Activated CD8-positive, alpha-beta memory T cell treated with anti-CD3 and anti-CD28 coated beads, Interleukin-2, amount 50 U/mL, for 1 hour (primary cell): ENCODE results near the gene SIX5.

Experiments
- DNase-seq: peaks from one replicate; pipeline ENCODE4 v3.0.0-alpha.2; 2020; ENCODE audit errors: extremely low read depth

SIX5 gene

DNA sequence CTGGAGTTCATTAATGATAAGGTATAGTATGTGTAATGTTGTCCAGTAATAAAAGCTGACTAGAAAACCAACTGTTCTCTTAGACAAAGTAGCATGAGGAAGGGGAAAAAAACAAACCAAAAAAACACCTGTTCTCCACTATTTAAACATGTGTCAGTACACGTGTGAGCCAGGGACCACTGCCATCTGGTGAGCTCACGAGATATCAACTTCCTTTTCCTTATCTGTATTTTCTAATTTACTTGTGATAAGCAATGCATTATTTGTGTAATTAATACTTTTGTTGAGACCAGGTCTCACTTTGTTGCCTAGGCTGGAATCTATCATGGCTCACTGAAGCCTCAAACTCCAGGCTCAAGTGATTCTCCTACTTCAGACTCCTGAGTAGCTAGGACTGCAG, 4.3 kb upstream of the SIX5 start:
- DNase-seq, result no peak

DNA sequence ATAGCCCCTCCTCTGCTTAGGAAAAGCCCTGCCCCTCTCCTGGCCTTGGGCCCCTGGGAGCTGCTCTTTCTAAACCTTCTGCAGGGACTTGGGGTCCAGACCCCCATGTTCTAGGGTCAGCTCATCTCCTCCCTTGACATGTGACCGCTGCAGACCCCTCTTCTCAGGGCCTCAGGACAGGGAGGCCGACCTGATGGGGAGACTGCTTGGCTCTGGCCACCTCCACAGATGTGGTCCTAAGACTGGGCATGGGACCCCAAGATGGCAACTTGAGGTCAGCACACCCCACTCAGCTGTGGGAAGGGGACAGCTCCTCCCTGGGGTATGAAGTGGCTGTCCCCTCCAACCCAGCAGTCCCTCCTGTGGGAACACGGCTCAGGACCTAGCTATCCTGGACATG, 3.9 kb upstream of the SIX5 start:
- no peak for DNase-seq

DNA sequence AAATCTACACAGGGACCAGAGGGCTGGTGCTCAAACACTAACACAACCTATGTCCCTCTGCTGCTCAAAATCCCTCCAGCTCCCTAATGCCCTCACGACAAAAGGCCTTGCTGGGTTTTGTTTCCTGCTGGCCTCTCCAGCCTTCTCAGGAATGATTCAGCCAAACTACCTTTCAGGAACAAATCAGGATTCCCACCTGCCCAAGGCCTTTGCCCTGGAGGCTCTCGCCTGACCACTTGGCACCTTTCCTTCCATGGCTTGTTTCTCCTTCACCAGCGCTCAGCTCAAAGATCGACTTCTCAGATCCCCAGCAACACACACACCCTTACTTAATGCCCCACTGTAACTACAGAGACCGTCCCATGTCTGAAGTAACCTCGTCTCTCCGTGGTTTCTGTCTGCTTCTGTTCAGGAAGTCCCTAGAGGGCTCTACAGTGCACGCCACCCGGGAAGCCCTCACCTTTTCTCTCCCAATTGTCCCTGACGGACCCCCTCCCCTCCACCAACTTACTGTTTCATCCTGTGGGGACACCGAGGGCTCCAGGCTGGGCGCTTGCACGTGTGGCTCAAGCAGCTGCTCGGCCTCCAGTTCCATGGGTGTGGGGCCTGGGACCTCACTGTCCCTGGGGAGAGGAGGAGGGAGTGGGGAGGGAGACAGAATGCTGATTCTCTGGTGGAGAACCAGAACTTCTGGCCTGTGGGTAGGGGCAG, 3.2 kb upstream of the SIX5 start:
- no peak for DNase-seq

DNA sequence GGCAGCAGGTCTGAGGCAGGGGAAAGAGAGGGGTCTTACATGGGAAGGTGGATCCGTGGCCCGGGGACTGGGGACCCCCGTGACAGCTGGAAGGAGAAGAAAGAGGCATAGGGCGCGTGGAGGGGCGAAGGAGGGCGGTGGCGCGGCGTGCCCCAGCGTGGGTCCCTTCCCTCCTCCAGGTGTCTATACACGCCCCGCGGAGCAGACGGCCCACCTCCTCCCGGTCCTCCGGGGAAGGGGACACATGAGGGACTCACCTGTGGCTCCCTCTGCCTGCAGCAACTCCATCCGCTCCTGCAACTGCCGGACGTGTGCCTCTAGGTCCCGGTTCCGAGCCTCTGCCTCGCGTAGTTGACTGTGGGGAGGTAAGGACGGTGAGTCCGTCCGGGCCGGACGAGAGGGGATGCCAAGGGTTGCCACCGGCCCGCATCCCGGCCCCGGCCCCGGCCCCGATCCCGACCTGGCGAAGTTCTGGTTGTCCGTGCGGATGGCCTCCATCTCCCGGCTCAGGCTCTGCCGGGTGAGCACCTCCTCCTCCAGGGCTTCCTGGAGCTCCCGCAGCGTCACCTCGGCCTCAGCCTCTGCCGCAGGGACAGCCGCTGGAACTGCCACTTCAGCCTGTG, 2.4 kb upstream of the SIX5 start:
- no peak for DNase-seq

DNA sequence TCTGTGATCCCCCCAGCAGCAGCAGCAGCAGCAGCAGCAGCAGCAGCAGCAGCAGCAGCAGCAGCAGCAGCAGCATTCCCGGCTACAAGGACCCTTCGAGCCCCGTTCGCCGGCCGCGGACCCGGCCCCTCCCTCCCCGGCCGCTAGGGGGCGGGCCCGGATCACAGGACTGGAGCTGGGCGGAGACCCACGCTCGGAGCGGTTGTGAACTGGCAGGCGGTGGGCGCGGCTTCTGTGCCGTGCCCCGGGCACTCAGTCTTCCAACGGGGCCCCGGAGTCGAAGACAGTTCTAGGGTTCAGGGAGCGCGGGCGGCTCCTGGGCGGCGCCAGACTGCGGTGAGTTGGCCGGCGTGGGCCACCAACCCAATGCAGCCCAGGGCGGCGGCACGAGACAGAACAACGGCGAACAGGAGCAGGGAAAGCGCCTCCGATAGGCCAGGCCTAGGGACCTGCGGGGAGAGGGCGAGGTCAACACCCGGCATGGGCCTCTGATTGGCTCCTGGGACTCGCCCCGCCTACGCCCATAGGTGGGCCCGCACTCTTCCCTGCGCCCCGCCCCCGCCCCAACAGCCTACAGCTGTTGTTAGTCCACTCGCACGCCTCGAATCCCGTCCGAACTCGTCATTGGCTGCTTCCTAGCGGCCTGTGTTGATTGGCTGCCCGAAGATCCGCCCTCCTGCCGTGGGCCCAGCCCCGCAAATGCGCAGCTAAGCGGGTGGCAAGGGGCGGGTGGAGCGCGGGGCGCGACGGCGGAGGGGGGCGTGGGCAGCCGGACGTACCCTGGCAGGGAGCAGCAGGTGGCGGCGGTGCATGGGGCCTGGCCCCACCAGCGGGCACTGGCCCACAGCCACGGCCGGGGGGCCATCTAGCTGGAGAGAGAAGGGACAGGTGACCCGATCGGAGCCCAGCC, 1.4 kb upstream of the SIX5 start:
- peak; percentile 72 for DNase-seq

DNA sequence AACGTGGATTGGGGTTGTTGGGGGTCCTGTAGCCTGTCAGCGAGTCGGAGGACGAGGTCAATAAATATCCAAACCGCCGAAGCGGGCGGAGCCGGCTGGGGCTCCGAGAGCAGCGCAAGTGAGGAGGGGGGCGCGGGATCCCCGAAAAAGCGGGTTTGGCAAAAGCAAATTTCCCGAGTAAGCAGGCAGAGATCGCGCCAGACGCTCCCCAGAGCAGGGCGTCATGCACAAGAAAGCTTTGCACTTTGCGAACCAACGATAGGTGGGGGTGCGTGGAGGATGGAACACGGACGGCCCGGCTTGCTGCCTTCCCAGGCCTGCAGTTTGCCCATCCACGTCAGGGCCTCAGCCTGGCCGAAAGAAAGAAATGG, 754 bp upstream of the SIX5 start:
- peak; percentile 31 for DNase-seq

- no peak for DNase-seq
These were observed 433 bp downstream of the SIX5 start for GRCh38 chr19:45768655-45768983.

GRCh38 chr19:45767881-45768654, 984 bp downstream of the SIX5 start:
- no peak for DNase-seq

DNA sequence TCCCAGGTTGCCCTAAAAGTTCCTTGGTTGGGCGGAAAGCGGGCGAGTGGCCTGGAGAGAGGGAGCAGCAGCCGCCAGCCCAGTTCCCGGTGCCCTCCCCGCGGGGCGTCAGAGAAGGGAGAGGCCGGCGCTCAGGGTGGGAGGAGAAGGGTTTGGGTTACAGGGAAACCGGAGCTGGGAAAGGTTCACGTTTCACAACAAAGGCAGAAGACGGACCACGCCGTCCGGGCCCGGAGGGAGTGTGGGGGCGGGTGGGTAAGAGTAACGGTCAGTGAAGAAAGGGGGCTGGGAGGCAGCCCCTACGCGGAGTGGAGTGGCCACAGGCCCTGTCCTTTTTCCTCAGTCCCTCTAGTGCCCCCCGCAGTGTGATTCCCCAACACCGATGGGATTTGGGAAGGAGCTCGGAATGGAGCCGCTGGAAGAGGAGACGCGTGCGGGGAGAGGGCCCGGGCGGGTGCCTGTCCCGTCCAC, 1.6 kb downstream of the SIX5 start:
- no peak for DNase-seq

DNA sequence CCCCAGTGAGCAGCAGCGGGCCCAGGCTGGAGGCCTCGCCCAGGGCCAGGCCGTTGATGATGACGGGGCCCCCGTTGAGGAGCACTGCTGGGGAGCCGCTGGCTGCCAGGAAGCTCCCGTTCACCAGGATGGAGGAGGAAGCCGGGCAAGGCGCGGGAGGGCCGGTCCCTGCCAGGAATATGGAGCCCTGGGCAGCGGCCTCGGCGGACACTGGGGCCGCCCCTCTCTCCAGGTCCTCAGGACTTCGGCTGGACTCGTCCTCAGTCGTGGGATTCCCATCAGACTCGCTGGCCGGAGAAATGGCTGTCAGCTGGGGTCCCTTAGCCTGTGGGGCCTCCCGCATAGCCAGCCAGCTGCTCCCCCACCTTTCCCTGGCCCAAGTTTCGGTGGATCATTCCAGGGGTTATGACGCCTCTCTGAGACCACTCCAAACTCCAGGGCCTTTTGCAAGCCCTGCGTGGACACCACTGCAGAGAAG, 2.1 kb downstream of the SIX5 start:
- DNase-seq, result no peak

- DNase-seq, result no peak
These were observed 2.7 kb downstream of the SIX5 start for GRCh38 chr19:45766296-45766868.

DNA sequence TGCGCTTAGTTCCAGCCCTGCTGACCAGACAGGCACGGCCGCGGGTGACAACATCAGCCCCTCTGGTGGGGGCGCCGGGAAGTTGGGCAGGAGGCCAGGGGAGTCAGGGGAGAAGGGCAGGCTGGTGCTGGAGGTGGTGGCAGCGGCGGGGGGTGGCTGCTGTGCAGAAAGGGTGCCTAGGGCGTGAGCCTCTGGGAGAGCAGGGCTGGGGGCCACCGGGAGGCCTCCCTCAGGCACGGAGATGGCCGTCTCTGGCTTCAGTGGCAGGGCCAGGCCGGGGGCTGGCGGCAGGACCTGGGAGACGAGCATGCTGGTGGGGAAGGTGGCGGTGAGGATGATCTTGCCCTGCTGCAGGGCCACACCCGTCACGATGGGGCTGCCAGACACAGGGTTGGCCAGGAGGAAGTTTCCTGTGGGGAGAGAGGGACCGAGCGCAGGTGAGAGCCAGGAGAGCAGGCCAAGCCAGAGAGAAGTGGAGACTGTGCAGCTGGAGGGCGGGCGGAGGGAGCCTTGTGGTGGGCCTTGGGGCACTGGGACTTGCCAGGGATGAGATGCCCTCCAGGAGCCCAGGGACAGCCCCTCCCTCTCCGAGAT, 3.3 kb downstream of the SIX5 start:
- no peak for DNase-seq

DNA sequence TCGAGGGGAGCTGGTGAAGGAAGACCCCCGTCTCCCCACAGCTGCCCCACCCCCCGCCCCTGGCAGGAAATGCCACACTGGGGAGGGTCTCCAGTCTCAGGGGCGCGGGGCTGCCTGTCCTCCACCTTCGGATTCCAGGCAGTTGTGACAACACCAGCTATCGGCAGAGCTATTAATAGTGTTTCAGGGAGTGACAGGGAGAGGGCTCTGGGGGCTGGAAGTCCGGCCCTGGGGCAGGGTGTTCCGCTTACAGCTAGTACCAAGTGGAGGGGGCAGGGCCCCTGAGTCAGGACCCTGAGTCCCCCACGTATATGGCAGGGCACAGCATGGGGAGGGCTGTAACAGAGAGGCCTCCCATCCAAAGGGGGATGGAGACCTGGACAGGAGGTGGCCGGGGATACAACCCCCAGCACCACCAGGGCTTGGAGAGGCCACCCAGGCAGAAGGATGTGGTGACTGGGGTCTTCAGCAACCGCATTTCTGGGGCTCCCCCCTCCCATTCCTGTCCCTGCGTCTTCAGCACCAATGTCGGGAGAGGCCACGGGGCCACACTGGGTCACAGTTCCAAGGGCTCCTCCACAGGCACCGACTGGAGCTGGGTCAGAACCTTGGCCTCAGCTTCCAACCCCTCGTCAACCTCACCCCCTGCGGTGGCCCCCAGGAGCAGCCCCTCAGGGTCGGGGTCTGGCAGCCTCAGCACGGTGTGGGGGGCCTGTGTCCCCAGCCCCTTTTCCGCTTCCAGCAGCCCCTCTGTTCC, 3.9 kb downstream of the SIX5 start:
- no peak for DNase-seq

DNA sequence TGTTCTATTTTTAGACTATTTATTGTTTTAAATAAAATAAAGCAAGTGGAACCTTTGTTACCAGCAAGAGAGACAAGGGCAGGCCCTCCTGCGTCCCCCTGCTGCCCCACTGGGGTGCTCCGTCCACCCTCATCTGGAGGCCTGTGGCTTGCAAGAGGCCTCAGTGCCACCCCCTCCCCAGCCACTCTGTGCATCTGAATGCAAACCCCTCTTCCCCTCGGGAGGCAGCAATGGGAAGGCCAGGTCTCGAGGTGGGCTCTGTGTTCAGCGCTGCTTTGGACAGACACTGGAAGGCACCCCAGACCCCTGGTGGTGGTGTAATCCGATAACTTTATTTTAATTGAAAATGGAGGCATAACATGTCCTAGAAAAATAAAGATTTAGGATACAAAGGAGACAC, 4.6 kb downstream of the SIX5 start:
- DNase-seq, result no peak

- DNase-seq, result no peak
These were observed 5.3 kb downstream of the SIX5 start for GRCh38 chr19:45763691-45764294.

- no peak for DNase-seq
These were observed 6.0 kb downstream of the SIX5 start for GRCh38 chr19:45762870-45763631.

DNA sequence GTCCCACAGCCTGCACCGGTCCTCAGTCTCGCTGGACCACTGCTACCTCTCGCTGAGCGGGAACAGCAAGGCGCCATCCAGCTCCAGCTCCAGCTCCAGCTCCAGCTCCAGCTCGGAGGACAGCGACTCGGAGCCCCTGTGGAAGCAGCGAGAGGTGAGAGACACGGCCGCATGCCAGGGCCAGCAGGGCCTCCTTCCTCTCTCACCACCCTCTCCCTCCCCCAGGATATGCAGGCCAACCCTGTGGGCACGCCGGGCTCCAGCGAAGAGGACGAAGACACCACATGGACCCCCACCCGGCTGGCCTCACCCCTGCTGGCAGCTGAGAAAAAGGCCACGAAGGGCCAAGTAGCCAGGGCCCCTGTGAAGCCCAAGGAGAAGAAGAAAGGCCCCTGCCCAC, 7.3 kb downstream of the SIX5 start:
- DNase-seq, result no peak

GRCh38 chr19:45758921-45759320, 10.1 kb downstream of the SIX5 start:
- no peak for DNase-seq

DNA sequence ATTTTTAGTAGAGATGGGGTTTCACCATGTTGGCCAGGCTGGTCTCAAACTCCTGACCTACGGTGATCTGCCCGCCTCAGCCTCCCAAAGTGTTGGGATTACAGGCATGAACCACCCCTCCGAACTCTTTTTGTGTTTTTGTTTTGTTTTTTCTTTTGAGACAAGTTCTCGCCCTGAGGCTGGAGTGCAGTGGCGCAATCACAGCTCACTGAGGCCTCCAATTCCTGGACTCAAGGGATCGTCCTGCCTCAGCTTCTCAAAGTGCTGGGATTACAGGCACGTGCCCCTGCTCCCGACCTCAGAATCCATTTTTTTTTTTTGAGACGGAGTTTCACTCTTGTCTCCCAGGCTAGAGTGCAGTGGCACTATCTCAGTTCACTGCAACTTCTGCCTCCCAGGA, 11.4 kb downstream of the SIX5 start:
- no peak for DNase-seq
